ENCODE measurements around the gene OR6S1.

DNA sequence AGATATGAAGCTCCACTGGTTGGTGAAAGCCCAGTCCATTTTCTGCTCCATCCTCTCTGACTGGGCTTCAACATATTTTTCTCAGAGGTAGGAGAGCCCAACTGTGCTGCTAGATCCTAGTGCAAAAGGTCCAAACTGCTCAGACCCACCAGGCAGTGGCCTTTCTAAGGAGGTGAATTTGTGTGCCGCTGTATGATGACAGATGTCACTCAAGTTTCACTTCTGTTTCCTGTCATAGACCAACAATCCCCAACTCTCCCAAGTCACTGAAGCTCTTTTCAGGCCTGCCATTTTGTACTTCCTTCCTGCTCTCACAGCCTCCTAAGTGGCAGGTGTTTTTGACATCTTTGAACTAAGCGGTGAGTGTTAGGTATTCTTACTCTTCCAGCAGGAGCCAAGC lies 26.5 kb upstream of the OR6S1 start:
- TF ChIP-seq, protein P1, sequence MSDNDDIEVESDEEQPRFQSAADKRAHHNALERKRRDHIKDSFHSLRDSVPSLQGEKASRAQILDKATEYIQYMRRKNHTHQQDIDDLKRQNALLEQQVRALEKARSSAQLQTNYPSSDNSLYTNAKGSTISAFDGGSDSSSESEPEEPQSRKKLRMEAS (IDR thresholded peaks at IDR 0.05; ENCODE audit: insufficient read depth, insufficient read length), result no peak
- TF ChIP-seq CTCF (IDR thresholded peaks at IDR 0.05; ENCODE audit: extremely low read depth in 1 of 2, insufficient read depth in 1 of 2, low read depth in 1 of 2, low read length in 2 of 2) (no peak), GATA2 (IDR thresholded peaks at IDR 0.05; ENCODE audit: insufficient read depth, insufficient read length, low read depth, low read length) (no peak), POLR2A (IDR thresholded peaks at IDR 0.05; ENCODE audit: low read depth, low read length) (no peak), EZH2 (IDR thresholded peaks at IDR 0.05; ENCODE audit: borderline replicate concordance, low read depth, low read length, severe bottlenecking) (no peak), MYC (IDR thresholded peaks at IDR 0.05; ENCODE audit: low read depth, low read length) (no peak), POLR2AphosphoS5 (IDR thresholded peaks at IDR 0.05; ENCODE audit: insufficient read depth, low read depth, low read length) (no peak), JUN (IDR thresholded peaks at IDR 0.05; ENCODE audit: borderline replicate concordance, insufficient read depth, insufficient read length, low read depth) (no peak)
